COLO829 (cell line): ENCODE results near the gene ANKRD44.
"Not testable (repeated sequence)": the region's sequence is repeated elsewhere in the genome, so short reads cannot be mapped to it uniquely, and the experiment has no call there.

ENCODE experiments used
- DNase-seq: peaks from one replicate; pipeline ENCODE4 v3.0.0; 2012; ENCODE audit warnings: low spot score

The ANKRD44 gene

DNA sequence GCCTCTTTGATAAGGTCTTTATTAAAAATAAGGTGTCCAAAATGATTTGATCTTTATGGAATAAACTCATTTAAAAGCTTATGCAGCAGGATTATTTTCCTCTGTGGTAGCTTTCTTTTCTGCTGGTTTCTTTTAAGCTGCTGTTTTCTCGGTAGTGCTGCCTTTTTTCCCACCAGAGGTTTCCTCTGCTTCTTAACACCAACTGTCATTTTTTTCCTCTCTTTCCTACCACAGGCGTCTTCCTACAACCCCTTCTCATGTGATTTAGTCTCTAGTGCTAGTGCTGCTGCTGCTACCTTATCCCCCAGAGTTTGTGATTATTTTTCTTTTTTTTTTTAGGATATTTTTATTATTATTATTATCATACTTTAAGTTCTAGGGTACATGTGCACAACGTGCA is 281.9 kb downstream of the ANKRD44 start:
- DNase-seq = no peak

DNA sequence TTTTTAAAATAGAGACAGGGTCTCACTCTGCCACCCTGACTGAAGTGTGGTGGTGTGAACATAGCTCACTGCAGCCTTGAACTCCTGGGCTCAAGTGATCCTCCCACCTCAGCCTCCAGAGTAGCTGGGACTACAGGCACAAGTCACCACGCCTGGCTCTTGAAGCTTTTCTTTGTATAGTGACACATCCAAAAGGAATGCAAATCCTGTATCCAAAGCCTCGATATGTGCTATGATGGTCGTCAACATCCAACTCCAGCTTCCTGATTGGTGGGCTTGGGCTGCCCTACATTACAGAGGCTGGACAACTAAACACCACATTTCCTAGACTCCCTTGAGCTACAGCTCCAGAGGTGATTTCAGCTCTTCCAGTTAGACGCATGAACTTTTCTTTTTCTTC is 282.4 kb downstream of the ANKRD44 start:
- DNase-seq = peak; percentile 21

- DNase-seq = no peak
Measured at GRCh38 chr2:197024206-197024605, 286.4 kb downstream of the ANKRD44 start.

DNA sequence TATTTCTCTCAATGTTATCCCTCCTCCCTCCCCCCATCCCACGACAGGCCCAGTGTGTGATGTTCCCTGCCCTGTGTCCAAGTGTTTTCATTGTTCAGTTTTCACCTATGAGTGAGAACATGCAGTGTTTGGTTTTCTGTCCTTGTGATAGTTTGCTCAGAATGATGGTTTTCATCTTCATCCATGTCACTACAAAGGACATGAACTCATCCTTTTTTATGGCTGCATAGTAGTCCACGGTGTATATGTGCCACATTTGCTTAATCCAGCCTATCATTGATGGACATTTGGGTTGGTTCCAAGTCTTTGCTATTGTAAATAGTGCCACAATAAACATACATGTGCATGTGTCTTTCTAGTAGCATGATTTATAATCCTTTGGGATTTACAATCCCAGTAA is 289.7 kb downstream of the ANKRD44 start:
- not testable (repeated sequence) for DNase-seq

GRCh38 chr2:197013098-197013497 is 297.5 kb downstream of the ANKRD44 start:
- DNase-seq = no peak

- peak; percentile 52 for DNase-seq
Measured at GRCh38 chr2:197011801-197012641, 298.6 kb downstream of the ANKRD44 start.

GRCh38 chr2:197011021-197011417 is 299.6 kb downstream of the ANKRD44 start:
- no peak for DNase-seq

GRCh38 chr2:197010200-197011020 is 300.2 kb downstream of the ANKRD44 start:
- DNase-seq = no peak

DNA sequence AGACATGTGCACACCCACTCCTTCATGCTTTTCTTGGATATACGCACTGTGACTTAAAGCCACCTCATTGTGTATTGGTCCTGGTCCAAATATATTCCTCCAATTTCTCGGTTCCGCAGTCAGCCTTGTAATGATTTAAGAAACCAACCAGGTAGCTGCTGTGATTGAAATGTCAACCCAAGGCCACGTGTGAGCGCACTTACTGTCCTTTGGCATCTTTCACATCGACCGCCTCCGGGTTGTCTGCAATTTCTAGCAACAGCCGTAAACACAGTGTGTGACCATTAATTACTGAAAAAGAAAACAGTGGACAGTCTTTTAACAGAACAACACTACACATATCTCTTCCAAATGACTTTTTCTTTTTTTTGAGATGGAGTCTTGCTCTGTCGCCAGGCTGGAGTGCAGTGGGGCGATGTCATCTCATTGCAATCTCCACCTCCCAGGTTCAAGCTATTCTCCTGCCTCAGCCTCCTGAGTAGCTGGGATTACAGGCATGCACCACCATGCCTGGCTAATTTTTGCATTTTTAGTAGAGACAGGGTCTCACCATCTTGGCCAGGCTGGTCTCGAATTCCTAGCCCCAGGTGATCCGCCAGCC is 301.7 kb downstream of the ANKRD44 start:
- DNase-seq = not testable (repeated sequence)

DNA sequence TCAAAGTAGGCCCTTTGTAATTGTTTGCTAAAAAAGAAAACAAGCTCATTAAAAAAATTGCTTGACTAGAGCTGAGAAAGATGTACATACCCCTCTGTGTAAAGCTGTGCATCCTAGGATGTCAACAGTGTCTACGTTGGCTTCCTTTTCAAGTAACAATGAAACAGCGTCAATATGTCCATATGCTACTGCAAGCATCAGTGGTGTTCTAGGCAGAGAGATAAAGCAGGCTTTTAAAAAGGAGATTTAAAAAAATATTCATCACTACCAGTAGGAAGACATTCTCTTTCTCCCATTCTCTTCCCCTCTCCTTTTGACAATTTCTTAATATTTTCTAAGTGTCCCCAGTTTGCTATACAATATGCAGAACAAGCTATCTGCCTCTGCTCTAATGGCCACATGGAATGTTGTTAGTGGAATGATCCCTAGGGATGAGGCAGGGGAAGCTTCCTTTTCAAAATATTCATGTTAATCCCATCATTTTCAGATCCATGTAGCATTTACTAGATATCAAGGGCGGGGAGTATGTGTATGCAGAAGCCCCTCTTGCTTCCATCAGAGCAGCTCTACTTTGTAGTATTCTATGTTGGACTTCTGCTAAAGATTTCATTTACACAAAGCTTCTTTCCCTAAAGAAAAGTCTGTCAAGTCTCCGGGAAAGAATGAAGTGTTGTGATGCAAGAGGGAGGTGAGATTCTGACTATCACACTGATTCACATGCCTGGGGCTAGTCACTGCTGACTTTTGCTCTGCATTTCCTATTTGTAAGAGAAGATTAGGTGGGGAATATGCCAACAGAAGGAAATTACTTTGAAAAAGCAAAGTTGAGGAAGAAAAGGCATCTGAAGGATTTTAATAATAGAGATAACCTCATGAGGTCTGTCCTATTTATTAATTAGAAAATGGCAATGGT is 302.6 kb downstream of the ANKRD44 start:
- DNase-seq = peak; percentile 24

- no peak for DNase-seq
Measured at GRCh38 chr2:197001921-197002320, 308.7 kb downstream of the ANKRD44 start.

DNA sequence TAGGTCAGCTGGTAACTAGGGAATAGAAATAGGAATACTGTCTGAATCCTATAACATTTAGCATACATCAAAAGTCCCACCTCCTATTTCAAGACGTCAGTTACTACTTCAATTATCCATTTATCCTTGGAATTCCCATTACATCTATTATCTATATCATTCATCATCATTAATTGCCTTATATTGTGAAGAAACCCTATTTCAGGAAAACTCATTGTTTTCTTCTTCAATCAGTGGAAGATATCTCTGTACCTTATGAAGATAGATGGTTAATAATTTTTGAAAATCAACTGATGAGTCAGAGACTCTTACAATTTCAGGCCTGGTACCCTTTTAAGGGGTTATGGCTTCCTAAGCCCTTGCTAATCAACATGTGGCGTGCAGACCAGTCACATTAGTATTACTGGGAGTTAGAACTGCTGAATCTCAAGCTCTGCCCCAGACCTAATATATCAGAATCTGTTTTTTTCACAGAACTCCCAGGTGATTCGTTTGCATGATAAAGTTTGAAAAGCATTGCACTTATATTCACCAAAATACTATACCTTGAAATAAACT is 314.7 kb downstream of the ANKRD44 start:
- DNase-seq = no peak

GRCh38 chr2:196994764-196995163 is 315.8 kb downstream of the ANKRD44 start:
- no peak for DNase-seq

GRCh38 chr2:196993617-196994016 is 317.0 kb downstream of the ANKRD44 start:
- DNase-seq = no peak

DNA sequence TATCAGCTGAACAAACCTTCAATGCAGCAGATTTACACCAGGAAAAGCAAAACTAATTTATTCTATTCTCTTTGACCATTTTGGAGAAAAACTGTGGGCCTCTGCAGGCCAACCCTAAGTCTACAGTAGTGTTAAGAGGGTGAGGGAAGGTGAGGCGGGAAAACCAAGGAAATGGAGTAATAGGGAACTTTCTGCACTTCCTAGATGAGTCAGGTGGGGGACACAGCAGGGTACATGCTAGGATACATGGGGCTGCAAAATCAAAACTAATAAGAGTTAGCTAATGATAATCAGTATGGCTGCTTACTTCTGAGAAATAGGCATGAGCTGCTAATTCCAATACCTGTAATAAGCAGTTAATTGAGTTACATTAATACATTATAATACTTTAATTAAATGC is 318.1 kb downstream of the ANKRD44 start:
- DNase-seq = no peak

GRCh38 chr2:196990788-196991461 is 319.7 kb downstream of the ANKRD44 start:
- DNase-seq = peak; percentile 16

DNA sequence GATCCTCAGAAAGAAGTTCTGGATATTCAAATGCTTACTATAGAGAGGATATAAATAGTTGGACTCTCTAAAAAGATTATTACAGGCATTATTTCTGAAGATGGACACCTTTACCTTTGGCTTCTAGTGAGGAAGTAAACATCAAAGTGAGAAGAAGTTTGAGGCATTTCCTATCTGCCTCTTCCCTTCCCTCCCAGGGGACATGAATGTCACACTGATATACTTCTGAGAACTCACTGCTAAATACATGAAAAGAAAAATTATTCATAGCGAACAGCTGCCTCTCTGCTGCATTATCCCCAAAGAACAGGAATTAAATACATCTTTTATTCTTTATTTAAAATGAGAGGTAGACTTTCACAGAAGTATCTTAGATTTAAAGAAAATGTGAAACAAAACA is 320.5 kb downstream of the ANKRD44 start:
- no peak for DNase-seq

GRCh38 chr2:196989496-196989895 is 321.1 kb downstream of the ANKRD44 start:
- no peak for DNase-seq

GRCh38 chr2:196988639-196989038 is 321.9 kb downstream of the ANKRD44 start:
- no peak for DNase-seq

- peak; percentile 90 for DNase-seq
Measured at GRCh38 chr2:196987649-196988364, 322.8 kb downstream of the ANKRD44 start.
